Measurements from ENCODE around the gene CTF1. TPM values are rescaled to one million over a fixed set of nuclear protein-coding genes. Genes with fewer than 3 reads are reported as not detected.
"Not testable (repeated sequence)": the region's sequence is repeated elsewhere in the genome, so short reads cannot be mapped to it uniquely, and the experiment has no call there.

CTF1 gene
- polyA plus RNA-seq, result 4.0 TPM
- long read RNA-seq, donor 1, partial matches to known transcripts, result 0 of 1 reads
- long read RNA-seq, donor 1, other reads (novel, unspliced or antisense), result 0 of 1 reads
- long read RNA-seq, donor 2, partial matches to known transcripts, result 0 of 2 reads
- long read RNA-seq, donor 2, other reads (novel, unspliced or antisense), result 0 of 2 reads
- long read RNA-seq, donor 3, result 0 reads
- long read RNA-seq, donor 4, result 0 reads
- long read RNA-seq, donor 5, partial matches to known transcripts, result 0 of 1 reads
- long read RNA-seq, donor 5, other reads (novel, unspliced or antisense), result 0 of 1 reads
- long read RNA-seq, donor 6, result 0 reads
- long read RNA-seq, donor 7, partial matches to known transcripts, result 0 of 2 reads
- long read RNA-seq, donor 7, other reads (novel, unspliced or antisense), result 0 of 2 reads
- long read RNA-seq, donor 8, partial matches to known transcripts, result 0 of 1 reads
- long read RNA-seq, donor 8, other reads (novel, unspliced or antisense), result 0 of 1 reads
- long read RNA-seq, donor 9, partial matches to known transcripts, result 0 of 2 reads
- long read RNA-seq, donor 9, other reads (novel, unspliced or antisense), result 0 of 2 reads
- long read RNA-seq, donor 10, partial matches to known transcripts, result 0 of 2 reads
- long read RNA-seq, donor 10, other reads (novel, unspliced or antisense), result 0 of 2 reads
- long read RNA-seq, donor 11, result 0 reads

GRCh38 chr16:30896261-30896888 lies at the start of gene CTF1:
TSS of gene CTF1 (plus strand) at chr16:30896614. CDS start at chr16:30896644, 30 bp downstream.
- Histone ChIP-seq H3K36me3 (ENCODE audit: control insufficient read depth, insufficient read depth, low read length) (peaks cover 10% of the 10 kb centered on the region), H3K27me3 (ENCODE audit: control insufficient read depth, insufficient read depth, low read length) (no peaks in the 10 kb centered on the region), H3K9me3 (ENCODE audit: control insufficient read depth, low read depth, low read length) (no peaks in the 10 kb centered on the region), H3K27ac (ENCODE audit: low read length) (peak within 1 kb of the TSS; percentile 97), H3K4me1 (ENCODE audit: control insufficient read depth, insufficient read depth, low read length) (peaks cover 37% of the 10 kb centered on the region), H3K4me3 (ENCODE audit: low read length) (peak within 1 kb of the TSS; percentile 65)
- WGBS (ENCODE audit: insufficient coverage, low lambda C conversion rate), result no CpG with 5 or more reads among the region's 31 CpGs
- peak; percentile 64 to 76 for DNase-seq

- Histone ChIP-seq H3K4me1 (ENCODE audit: control insufficient read depth, insufficient read depth, low read length) (peaks cover 8% of the 10 kb centered on the region), H3K36me3 (ENCODE audit: control insufficient read depth, insufficient read depth, low read length) (no peaks in the 10 kb centered on the region), H3K9me3 (ENCODE audit: control insufficient read depth, low read depth, low read length) (no peaks in the 10 kb centered on the region), H3K27ac (ENCODE audit: low read length) (no peak overlapping the region), H3K4me3 (ENCODE audit: low read length) (no peak overlapping the region), H3K27me3 (ENCODE audit: control insufficient read depth, insufficient read depth, low read length) (no peaks in the 10 kb centered on the region)
- 60% methylated on average over 1 of the region's 4 CpGs for WGBS (ENCODE audit: insufficient coverage, low lambda C conversion rate)
- DNase-seq, result no peak
Observed at GRCh38 chr16:30846649-30847402, 49.6 kb upstream of the CTF1 start.

- H3K36me3 ChIP-seq (ENCODE audit: control insufficient read depth, insufficient read depth, low read length), result peaks cover 4% of the 10 kb centered on the region
- no peak overlapping the region for H3K4me3 ChIP-seq (ENCODE audit: low read length)
- no peaks in the 10 kb centered on the region for H3K27me3 ChIP-seq (ENCODE audit: control insufficient read depth, insufficient read depth, low read length)
- DNase-seq, result no peak
- H3K9me3 ChIP-seq (ENCODE audit: control insufficient read depth, low read depth, low read length), result no peaks in the 10 kb centered on the region
- peaks cover 3% of the 10 kb centered on the region for H3K4me1 ChIP-seq (ENCODE audit: control insufficient read depth, insufficient read depth, low read length)
- H3K27ac ChIP-seq (ENCODE audit: low read length), result no peak overlapping the region
- WGBS (ENCODE audit: insufficient coverage, low lambda C conversion rate), result no CpG with 5 or more reads among the region's 1 CpG
Observed at GRCh38 chr16:30850246-30850645, 46.2 kb upstream of the CTF1 start.

GRCh38 chr16:30853758-30854157 lies 42.7 kb upstream of the CTF1 start:
- H3K4me3 ChIP-seq (ENCODE audit: low read length), result no peak overlapping the region
- H3K27me3 ChIP-seq (ENCODE audit: control insufficient read depth, insufficient read depth, low read length), result no peaks in the 10 kb centered on the region
- H3K27ac ChIP-seq (ENCODE audit: low read length), result no peak overlapping the region
- peaks cover 4% of the 10 kb centered on the region for H3K36me3 ChIP-seq (ENCODE audit: control insufficient read depth, insufficient read depth, low read length)
- peak in 1 of 2 donors; percentile 57 for DNase-seq
- H3K4me1 ChIP-seq (ENCODE audit: control insufficient read depth, insufficient read depth, low read length), result no peaks in the 10 kb centered on the region
- no CpG with 5 or more reads among the region's 2 CpGs for WGBS (ENCODE audit: insufficient coverage, low lambda C conversion rate)
- no peaks in the 10 kb centered on the region for H3K9me3 ChIP-seq (ENCODE audit: control insufficient read depth, low read depth, low read length)

GRCh38 chr16:30858111-30858495 lies 38.3 kb upstream of the CTF1 start:
- no peaks in the 10 kb centered on the region for H3K4me1 ChIP-seq (ENCODE audit: control insufficient read depth, insufficient read depth, low read length)
- WGBS (ENCODE audit: insufficient coverage, low lambda C conversion rate), result no CpG with 5 or more reads among the region's 3 CpGs

GRCh38 chr16:30858829-30859423 lies 37.5 kb upstream of the CTF1 start:
- WGBS (ENCODE audit: insufficient coverage, low lambda C conversion rate), result 100% methylated on average over 1 of the region's 4 CpGs
- peak in 1 of 2 donors; percentile 41 for DNase-seq
- no peak overlapping the region for H3K4me3 ChIP-seq (ENCODE audit: low read length)

More at GRCh38 chr16:30858111-30858495, 38.3 kb upstream of the CTF1 start:
- H3K9me3 ChIP-seq (ENCODE audit: control insufficient read depth, low read depth, low read length), result peaks cover 6% of the 10 kb centered on the region
- DNase-seq, result no peak
- H3K36me3 ChIP-seq (ENCODE audit: control insufficient read depth, insufficient read depth, low read length), result peaks cover 4% of the 10 kb centered on the region
- no peak overlapping the region for H3K4me3 ChIP-seq (ENCODE audit: low read length)
- H3K27me3 ChIP-seq (ENCODE audit: control insufficient read depth, insufficient read depth, low read length), result no peaks in the 10 kb centered on the region
- H3K27ac ChIP-seq (ENCODE audit: low read length), result no peak overlapping the region

GRCh38 chr16:30860729-30861128 lies 35.7 kb upstream of the CTF1 start:
- not testable (repeated sequence) for H3K27me3 ChIP-seq (ENCODE audit: control insufficient read depth, insufficient read depth, low read length); H3K4me3 ChIP-seq (ENCODE audit: low read length); DNase-seq; H3K9me3 ChIP-seq (ENCODE audit: control insufficient read depth, low read depth, low read length); H3K4me1 ChIP-seq (ENCODE audit: control insufficient read depth, insufficient read depth, low read length); H3K27ac ChIP-seq (ENCODE audit: low read length); H3K36me3 ChIP-seq (ENCODE audit: control insufficient read depth, insufficient read depth, low read length)
- WGBS (ENCODE audit: insufficient coverage, low lambda C conversion rate), result 100% methylated on average over 1 of the region's 7 CpGs

More at GRCh38 chr16:30858829-30859423, 37.5 kb upstream of the CTF1 start:
- Histone ChIP-seq H3K27ac (ENCODE audit: low read length) (no peak overlapping the region), H3K9me3 (ENCODE audit: control insufficient read depth, low read depth, low read length) (peaks cover 6% of the 10 kb centered on the region), H3K36me3 (ENCODE audit: control insufficient read depth, insufficient read depth, low read length) (no peaks in the 10 kb centered on the region), H3K4me1 (ENCODE audit: control insufficient read depth, insufficient read depth, low read length) (no peaks in the 10 kb centered on the region), H3K27me3 (ENCODE audit: control insufficient read depth, insufficient read depth, low read length) (no peaks in the 10 kb centered on the region)

GRCh38 chr16:30863178-30863577 lies 33.2 kb upstream of the CTF1 start:
- WGBS (ENCODE audit: insufficient coverage, low lambda C conversion rate), result 86% methylated on average over 1 of the region's 3 CpGs

GRCh38 chr16:30866031-30866430 lies 30.4 kb upstream of the CTF1 start:
- H3K9me3 ChIP-seq (ENCODE audit: control insufficient read depth, low read depth, low read length), result peaks cover 6% of the 10 kb centered on the region
- WGBS (ENCODE audit: insufficient coverage, low lambda C conversion rate), result 71% methylated on average over 1 of the region's 6 CpGs
- H3K27ac ChIP-seq (ENCODE audit: low read length), result no peak overlapping the region
- peaks cover under 1% of the 10 kb centered on the region for H3K36me3 ChIP-seq (ENCODE audit: control insufficient read depth, insufficient read depth, low read length)
- H3K4me3 ChIP-seq (ENCODE audit: low read length), result no peak overlapping the region
- DNase-seq, result no peak
- no peaks in the 10 kb centered on the region for H3K27me3 ChIP-seq (ENCODE audit: control insufficient read depth, insufficient read depth, low read length)
- H3K4me1 ChIP-seq (ENCODE audit: control insufficient read depth, insufficient read depth, low read length), result no peaks in the 10 kb centered on the region

More at GRCh38 chr16:30863178-30863577, 33.2 kb upstream of the CTF1 start:
- not testable (repeated sequence) for DNase-seq; H3K9me3 ChIP-seq (ENCODE audit: control insufficient read depth, low read depth, low read length); H3K36me3 ChIP-seq (ENCODE audit: control insufficient read depth, insufficient read depth, low read length); H3K27me3 ChIP-seq (ENCODE audit: control insufficient read depth, insufficient read depth, low read length); H3K27ac ChIP-seq (ENCODE audit: low read length); H3K4me3 ChIP-seq (ENCODE audit: low read length); H3K4me1 ChIP-seq (ENCODE audit: control insufficient read depth, insufficient read depth, low read length)

All from large intestine (tissue), 12 donors.